ENCODE data around the gene FAM120A.
"Not testable (repeated sequence)": the region's sequence is repeated elsewhere in the genome, so short reads cannot be mapped to it uniquely, and the experiment has no call there.

Gene FAM120A

DNA sequence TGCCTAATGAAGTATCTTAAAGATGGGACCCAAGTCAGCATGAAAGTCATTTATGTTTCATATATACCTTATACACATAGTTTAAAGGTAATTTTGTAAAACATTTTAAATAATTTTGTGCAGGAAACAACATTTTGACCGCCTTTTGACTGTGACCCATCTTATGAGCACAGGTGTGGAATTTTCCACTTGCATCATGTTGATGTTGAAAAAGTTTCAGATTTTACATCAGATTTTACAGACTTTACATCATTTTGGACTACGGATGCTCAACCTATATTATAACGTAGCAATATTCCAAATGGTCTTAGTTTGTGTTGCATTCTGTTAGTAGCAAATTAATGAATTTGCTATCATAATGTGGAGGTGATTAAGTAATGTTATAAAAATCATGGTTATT, 23.6 kb downstream of the FAM120A start:
- no peak for DNase-seq

- no peak for DNase-seq
Measured at GRCh38 chr9:93475856-93476255, 24.4 kb downstream of the FAM120A start.

DNA sequence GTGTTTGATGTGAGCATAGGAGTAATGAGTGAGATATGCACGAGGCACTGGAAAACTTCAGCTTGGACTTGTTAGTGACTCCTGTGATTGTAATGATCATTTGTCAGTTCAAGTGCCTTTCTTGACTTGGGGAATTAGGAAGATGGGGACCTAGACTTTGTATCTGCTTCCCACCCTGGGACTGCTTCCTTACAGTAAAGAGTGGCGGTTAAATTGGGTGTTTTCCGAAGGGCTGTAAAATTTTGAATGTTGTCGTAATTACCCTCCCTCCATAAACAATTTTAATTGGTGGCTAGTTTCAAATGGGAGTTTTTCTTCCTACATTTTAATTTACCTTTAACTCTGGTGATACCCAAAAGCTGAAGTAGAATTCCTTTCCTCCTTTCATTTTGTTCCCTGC, 25.4 kb downstream of the FAM120A start:
- no peak for DNase-seq

DNA sequence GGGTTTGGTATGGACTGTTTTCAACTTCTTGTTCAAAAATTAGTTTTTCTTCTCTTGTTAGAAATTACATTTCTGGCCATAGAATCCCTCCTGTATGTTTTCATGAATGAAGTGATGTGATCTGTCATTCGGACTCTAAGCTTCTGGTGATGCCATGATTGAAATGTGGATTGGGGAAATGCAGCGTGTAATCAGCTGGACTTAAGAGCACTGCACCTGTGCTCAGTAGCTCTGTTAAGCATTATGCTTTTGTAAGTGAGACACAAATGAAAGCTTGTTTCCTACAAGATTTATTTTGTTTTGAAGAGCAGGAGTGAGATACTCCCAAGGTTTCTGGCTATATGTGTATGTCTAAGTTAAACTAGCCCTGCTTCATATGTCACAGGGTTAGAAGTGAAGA, 25.9 kb downstream of the FAM120A start:
- DNase-seq, result no peak

DNA sequence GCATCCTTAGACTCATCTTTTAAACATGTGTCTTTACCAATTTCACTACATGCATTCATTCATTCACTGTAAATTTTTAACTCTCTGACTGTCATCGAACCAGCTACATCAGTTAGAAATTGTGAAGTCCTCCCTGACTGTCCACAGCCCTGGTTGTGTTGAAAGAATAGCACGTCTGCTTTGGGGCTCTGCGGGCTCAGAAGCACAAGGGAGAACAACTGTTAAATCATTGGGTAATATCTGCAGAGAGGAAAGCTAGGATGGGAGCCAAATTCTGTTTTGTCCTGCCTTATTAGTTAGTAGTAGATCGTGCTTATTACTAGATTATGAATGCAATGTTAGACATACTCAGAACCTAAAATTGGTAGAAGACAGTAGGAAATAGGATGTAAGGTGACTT, 28.2 kb downstream of the FAM120A start:
- no peak for DNase-seq

GRCh38 chr9:93480262-93480661, 28.8 kb downstream of the FAM120A start:
- no peak for DNase-seq

DNA sequence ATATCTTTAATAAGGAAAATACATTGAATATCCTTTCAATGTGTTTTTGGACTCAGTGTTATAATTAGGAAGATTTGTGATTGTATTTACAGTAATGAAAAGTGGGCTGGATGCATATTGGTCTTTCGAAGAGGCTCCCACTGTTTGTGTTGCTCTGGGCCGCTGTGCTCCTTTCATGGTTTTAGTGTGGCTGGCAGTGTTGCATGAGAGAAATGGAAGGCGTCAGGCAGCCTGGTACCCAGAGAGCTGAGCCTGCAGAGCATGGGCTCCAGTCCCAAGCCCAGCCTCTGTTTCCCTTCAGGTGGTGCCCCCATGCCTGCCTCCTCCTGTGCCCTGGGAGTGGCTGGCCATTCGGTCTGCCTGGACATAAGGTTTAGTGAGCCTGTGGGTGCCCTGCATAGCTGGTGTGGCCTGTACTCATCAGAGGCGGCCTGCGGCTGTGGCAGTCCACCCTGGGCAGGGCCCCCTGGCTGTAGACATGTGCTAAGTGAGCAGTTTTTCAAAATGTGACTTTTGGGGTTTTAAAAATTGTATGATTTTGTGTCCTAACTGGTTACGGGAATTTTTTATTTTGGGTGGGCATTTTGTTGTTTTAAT, 29.3 kb downstream of the FAM120A start:
- DNase-seq, result no peak

GRCh38 chr9:93483497-93483896, 32.0 kb downstream of the FAM120A start:
- DNase-seq, result no peak

GRCh38 chr9:93486268-93486667, 34.8 kb downstream of the FAM120A start:
- DNase-seq, result no peak

GRCh38 chr9:93488244-93488643, 36.8 kb downstream of the FAM120A start:
- no peak for DNase-seq

- DNase-seq, result no peak
Measured at GRCh38 chr9:93491593-93492232, 40.2 kb downstream of the FAM120A start.

DNA sequence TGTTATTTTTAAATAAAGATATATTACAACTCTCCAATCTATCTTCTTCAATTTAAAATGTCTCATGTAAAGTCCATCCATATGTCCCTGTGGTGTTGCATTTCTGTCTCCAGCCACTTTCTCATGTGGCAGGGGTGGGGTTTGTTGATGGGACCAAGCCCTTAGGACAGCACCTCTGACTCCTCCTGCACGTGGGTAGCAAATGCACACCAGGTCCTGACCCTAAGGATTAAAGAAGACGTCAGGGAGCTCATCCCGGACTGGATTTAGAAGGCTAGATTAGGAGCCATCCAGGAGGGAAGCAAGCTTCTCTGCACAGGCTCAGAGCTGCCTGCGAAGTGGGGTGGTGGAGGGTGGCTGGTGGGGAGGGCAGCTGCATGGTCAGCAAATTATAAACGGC, 40.8 kb downstream of the FAM120A start:
- no peak for DNase-seq

DNA sequence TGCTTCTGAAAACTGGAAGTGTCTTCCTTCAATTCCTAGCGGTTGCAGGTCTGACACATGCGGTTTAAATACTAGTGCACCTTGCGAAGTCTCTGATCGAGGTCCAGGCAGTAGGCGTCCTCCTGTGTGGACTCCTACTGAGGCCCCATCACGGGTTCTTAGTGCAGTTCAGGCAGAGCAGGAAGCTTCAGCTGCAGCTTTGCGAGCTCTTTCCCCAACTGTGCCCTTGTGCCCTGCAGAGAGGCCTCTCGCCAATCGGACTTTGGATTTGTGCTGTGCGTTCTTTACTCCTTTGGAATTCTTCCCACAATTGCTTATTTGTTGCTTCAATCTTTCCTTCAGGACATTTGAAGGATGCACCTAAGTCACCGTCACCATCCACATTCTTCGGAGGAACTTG, 42.5 kb downstream of the FAM120A start:
- DNase-seq, result no peak

DNA sequence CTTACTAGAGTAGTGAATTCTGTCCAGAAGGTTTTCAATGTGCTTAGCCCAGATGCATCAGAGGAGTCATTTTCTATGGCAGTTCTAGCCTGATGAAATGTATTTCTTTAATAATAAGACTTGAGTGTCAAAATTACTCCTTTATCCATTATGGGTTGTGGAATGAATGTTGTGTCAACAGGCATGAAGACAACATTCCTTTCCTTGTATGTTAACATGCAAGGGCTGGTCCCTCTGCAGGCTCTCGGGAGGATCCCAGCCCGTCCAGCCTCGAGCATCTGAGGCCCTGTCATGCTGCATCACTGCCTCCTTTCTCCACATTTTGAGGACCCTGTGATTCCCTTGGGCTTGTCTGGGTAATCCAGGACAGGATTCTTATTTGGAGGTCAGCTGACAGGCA, 44.8 kb downstream of the FAM120A start:
- no peak for DNase-seq

DNA sequence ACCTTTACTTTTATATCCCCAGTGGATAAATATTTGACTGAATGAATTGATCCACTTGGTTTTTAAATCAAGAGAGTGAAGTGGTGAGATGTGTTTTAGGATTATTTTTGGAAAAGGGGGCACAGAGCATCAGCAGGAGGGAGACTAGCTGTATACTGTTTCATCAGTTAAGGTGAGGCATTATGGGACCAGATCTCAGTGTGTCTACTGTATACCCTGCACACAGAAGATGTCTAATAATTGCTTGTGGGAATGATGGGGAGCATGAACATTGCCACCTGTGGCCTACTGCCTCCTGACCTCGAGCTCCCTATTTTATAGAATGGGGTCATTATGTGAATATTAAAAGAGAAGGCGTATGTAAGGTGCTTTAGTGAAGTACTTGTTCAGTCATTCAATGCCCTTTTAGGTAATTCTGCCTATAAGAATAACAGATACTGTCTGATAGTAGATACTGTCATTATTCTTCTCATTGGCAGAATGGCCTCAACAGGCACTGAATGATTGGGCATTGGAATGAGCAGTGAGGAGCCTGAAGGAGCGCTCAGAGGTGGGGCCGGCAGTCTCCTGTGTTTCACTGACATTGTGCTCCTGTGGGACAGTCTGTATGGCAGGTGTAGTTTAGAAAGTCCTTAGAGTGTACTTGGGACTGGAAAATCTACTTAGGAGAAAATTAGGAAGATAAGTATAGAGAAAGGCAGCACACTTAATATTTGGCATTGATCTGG, 49.2 kb downstream of the FAM120A start:
- no peak for DNase-seq

DNA sequence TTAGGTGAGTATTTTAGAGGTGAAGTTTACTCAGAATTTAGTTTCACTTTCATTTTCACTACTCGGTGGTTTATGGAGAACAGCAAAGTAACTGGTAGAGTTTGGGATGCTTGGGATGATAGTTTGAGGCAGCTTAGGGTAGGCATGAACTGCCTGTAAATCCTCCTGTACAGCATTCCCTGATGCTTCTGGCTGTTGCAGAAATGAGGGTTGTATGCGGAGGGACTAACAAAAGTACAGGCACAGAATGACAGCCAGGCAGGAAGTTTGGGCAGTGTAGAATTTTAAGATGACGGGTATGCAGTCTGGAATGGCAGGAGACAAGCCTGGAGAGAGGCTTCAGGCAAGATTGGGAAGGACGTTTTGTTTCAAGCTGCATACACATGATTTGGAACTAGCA, 49.9 kb downstream of the FAM120A start:
- no peak for DNase-seq

GRCh38 chr9:93503381-93503780, 51.9 kb downstream of the FAM120A start:
- no peak for DNase-seq

GRCh38 chr9:93505541-93506132, 54.2 kb downstream of the FAM120A start:
- DNase-seq, result no peak

DNA sequence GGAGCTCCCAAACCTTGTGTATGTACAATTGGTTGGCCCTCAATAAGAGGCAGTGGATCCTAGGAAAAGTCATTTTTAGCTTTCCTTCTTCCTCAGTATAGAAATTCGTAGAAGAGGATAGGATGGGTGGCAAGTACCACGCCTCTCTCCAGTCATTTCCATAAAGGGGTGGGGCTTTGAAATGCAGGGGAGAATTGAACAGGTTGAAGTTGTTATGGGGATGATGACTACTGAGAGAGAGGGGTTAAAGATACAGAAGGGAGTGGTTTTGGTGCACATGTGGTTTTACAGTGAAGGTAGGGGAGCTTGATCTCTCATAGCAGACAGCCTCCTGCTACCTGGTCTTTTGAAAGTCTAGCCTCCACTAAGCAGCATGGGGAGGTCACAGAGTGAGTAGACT, 56.3 kb downstream of the FAM120A start:
- no peak for DNase-seq

GRCh38 chr9:93508207-93508606, 56.7 kb downstream of the FAM120A start:
- DNase-seq, result no peak

GRCh38 chr9:93509084-93509483, 57.6 kb downstream of the FAM120A start:
- no peak for DNase-seq

- DNase-seq, result no peak
Measured at GRCh38 chr9:93510041-93510440, 58.6 kb downstream of the FAM120A start.

GRCh38 chr9:93511228-93511627, 59.7 kb downstream of the FAM120A start:
- DNase-seq, result not testable (repeated sequence)

DNA sequence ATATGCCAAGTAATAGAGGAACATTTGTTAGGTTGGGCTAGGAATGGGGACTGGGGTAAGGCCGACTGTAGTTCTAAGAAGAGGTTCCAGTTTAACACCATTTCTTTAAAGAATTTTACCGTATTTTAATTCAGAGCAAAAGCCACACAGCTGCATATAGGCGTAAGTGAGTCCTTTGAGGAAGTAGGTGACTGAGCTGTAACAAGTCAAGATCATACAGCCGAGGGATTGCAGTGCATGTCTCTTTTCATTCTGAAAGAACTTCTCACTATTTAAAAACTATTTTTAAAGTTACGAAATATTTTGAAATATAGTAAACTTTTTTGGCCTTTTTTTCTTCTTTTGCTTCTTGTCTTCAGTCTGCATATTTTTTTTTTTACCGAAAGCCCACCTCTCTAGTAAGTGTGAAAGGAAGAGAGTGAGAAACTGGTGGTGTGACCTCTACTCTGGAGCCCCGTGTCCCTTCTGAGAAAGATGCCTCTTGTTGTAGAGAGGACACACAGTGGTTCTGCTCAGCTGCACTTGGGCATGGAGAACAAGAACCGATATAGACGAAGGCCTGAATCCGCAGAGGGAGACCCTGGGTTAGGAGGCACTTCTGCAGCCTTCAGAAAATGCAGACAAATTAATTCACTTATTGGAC, 60.8 kb downstream of the FAM120A start:
- not testable (repeated sequence) for DNase-seq
